Ascending aorta (tissue), 2 donors: ENCODE measurements around the gene LOX. TPM values are rescaled to one million over a fixed set of nuclear protein-coding genes. Genes with fewer than 3 reads are reported as not detected.

ENCODE experiments used
- DNase-seq, 2 donors: peaks; one replicate each; pipeline ENCODE4 v3.0.0-alpha.2; 2019; ENCODE audit warnings: low spot score in 2 of 2
- H3K27ac ChIP-seq, 2 donors: fragments of 200-600 bp; sonication (generic); one replicate each; pipeline ENCODE4 v1.5.1; 2016 to 2017; ENCODE audit warnings: mild to moderate bottlenecking in 1 of 2
- H3K27me3 ChIP-seq: fragments of 200-600 bp; sonication (generic); one replicate; pipeline ENCODE4 v1.5.1; 2017
- H3K36me3 ChIP-seq, 2 donors: fragments of 200-600 bp; sonication (generic); one replicate each; pipeline ENCODE4 v1.5.1; 2016
- H3K4me1 ChIP-seq, 2 donors: fragments of 200-600 bp; sonication (generic); one replicate each; pipeline ENCODE4 v1.5.1; 2016 to 2017; ENCODE audit warnings: mild to moderate bottlenecking in 1 of 2
- H3K4me3 ChIP-seq, 2 donors: fragments of 200-600 bp; sonication (generic); one replicate each; pipeline ENCODE4 v1.5.1; 2016 to 2017; ENCODE audit warnings: mild to moderate bottlenecking in 1 of 2
- H3K9me3 ChIP-seq, 2 donors: fragments of 200-600 bp; sonication (generic); one replicate each; pipeline ENCODE4 v1.5.1; 2016
- CTCF ChIP-seq, 3 experiments: fragments of 200-600 bp in 2 of 3; fragments of 450-650 bp in 1 of 3; sonication (generic) in 2 of 3; IDR thresholded peaks; one replicate each; pipeline ENCODE4 v1.5.1; 2016 to 2019; ENCODE audit warnings: antibody characterized with exemption in 3 of 3, mild to moderate bottlenecking in 1 of 3, moderate library complexity in 1 of 3
- intact Hi-C: fragments of 100-400 bp; cut with DNase I; formaldehyde crosslinking; loops from one replicate; pipeline ENCODE4 v1.15.1; 2023
- total RNA-seq: library from RNA; depleted of rRNA; stranded (reverse); fragments of >200 nt; gene quantifications from one replicate; pipeline ENCODE4 v1.1.0, GENCODE V29; 2016

Gene LOX
- total RNA-seq, 1 donor from 2014 or later: 48.1 TPM

GRCh38 chr5:122105909-122106308, 27.9 kb upstream of the LOX start:
- Histone ChIP-seq H3K4me1 (no peaks in the 10 kb centered on the region), H3K27me3 (no peaks in the 10 kb centered on the region), H3K9me3 (no peaks in the 10 kb centered on the region), H3K36me3 (no peaks in the 10 kb centered on the region), H3K4me3 (no peak overlapping the region), H3K27ac (no peak overlapping the region)
- intact Hi-C loops: no loop called here
- DNase-seq: no peak
- TF ChIP-seq CTCF (IDR thresholded peaks at IDR 0.05): no peak

GRCh38 chr5:122102825-122103224, 24.8 kb upstream of the LOX start:
- Histone ChIP-seq H3K27me3 (no peaks in the 10 kb centered on the region), H3K9me3 (no peaks in the 10 kb centered on the region), H3K27ac (no peak overlapping the region), H3K36me3 (no peaks in the 10 kb centered on the region), H3K4me1 (no peaks in the 10 kb centered on the region), H3K4me3 (no peak overlapping the region)
- intact Hi-C loops: no loop called here
- TF ChIP-seq CTCF (IDR thresholded peaks at IDR 0.05): no peak
- no peak for DNase-seq

GRCh38 chr5:122101636-122102285, 23.7 kb upstream of the LOX start:
- Histone ChIP-seq H3K36me3 (no peaks in the 10 kb centered on the region), H3K4me3 (no peak overlapping the region), H3K9me3 (no peaks in the 10 kb centered on the region), H3K27me3 (no peaks in the 10 kb centered on the region), H3K4me1 (no peaks in the 10 kb centered on the region), H3K27ac (no peak overlapping the region)
- no peak for DNase-seq
- TF ChIP-seq CTCF (IDR thresholded peaks at IDR 0.05): peak; percentile 45 to 71 (median 56)
- intact Hi-C loops: loop anchor here (2.0 kb wide), 1 partner anchor 131 kb away; no protein-coding TSS in a partner anchor

GRCh38 chr5:122099060-122099790, 21.2 kb upstream of the LOX start:
- H3K27ac ChIP-seq: no peak overlapping the region
- intact Hi-C loops: no loop called here
- no peaks in the 10 kb centered on the region for H3K36me3 ChIP-seq
- H3K4me1 ChIP-seq: peaks cover 0 to 3% of the 10 kb centered on the region in 2 donors
- no peak for DNase-seq
- H3K27me3 ChIP-seq: no peaks in the 10 kb centered on the region
- TF ChIP-seq CTCF (IDR thresholded peaks at IDR 0.05): no peak
- no peak overlapping the region for H3K4me3 ChIP-seq
- no peaks in the 10 kb centered on the region for H3K9me3 ChIP-seq

GRCh38 chr5:122097391-122097790, 19.3 kb upstream of the LOX start:
- no peak for DNase-seq
- Histone ChIP-seq H3K27me3 (no peaks in the 10 kb centered on the region), H3K4me1 (peaks cover 0 to 3% of the 10 kb centered on the region in 2 donors), H3K27ac (no peak overlapping the region), H3K4me3 (no peak overlapping the region), H3K36me3 (no peaks in the 10 kb centered on the region), H3K9me3 (no peaks in the 10 kb centered on the region)
- intact Hi-C loops: no loop called here
- TF ChIP-seq CTCF (IDR thresholded peaks at IDR 0.05): no peak
